Right cardiac atrium (tissue), 5 donors: ENCODE results near the gene PHLDA1. TPM values are rescaled to one million over a fixed set of nuclear protein-coding genes. Genes with fewer than 3 reads are reported as not detected.

ENCODE experiments used
- ATAC-seq, 2 donors: fragments of 200-7000 bp; cut with Tn5 transposase; one replicate each; pipeline versions ENCODE4 v1.8.0 to v1.9.1; 2020; ENCODE audit warnings: moderate library complexity in 2 of 2, mild to moderate bottlenecking in 1 of 2
- DNase-seq, 3 donors: peaks; one replicate each; pipeline ENCODE4 v3.0.0-alpha.2; 2020
- H3K27ac ChIP-seq: one replicate; pipeline ENCODE4 v1.5.1; 2013; ENCODE audit warnings: mild to moderate bottlenecking, low read length, control low read depth, moderate library complexity
- H3K27me3 ChIP-seq: one replicate; pipeline ENCODE4 v1.6.1; 2013; ENCODE audit not compliant: control insufficient read depth, insufficient read depth
- H3K4me1 ChIP-seq: one replicate; pipeline ENCODE4 v1.6.1; 2013; ENCODE audit warnings: low read length; ENCODE audit not compliant: control insufficient read depth, insufficient read depth
- H3K4me3 ChIP-seq: one replicate; pipeline ENCODE4 v1.5.1; 2013; ENCODE audit warnings: low read length, control low read depth
- H3K9me3 ChIP-seq: one replicate; pipeline ENCODE4 v1.6.1; 2013; ENCODE audit warnings: low read length; ENCODE audit not compliant: control insufficient read depth
- WGBS: extraction: QIAGEN DNeasy Blood & Tissue Kit; methylation state at CpG from one replicate; pipeline ENCODE4 v1.1.7; 2013; 5-methylcytosine and 5-hydroxymethylcytosine counted together
- intact Hi-C, 4 donors: fragments of 100-400 bp; cut with DNase I; formaldehyde crosslinking; loops; one replicate each; pipeline versions ENCODE4 v1.11.0 to v1.14.0; 2022 to 2023
- polyA plus RNA-seq: library from polyadenylated mRNA; stranded (reverse); fragments of 200-250 nt; gene quantifications from one replicate; pipeline ENCODE4 v1.2.3, GENCODE V29; 2013
- total RNA-seq, 4 donors: library from RNA; stranded (reverse); fragmentation: NEBNext Ultra II Directional; extraction: Animal tissue kit (Norgen Biotek cat#: 25700); gene quantifications; one replicate each; pipeline ENCODE4 v1.2.1, GENCODE V29; 2021
- donor health status: healthy with polysubstance abuse.
- donor health status: DM: no; HTN: yes; CAD: no.
- donor health status: DM: no; HTN: no; CAD: no.
- donor health status: DM: no; HTN: yes; CAD: no; lungs with severe emphysema.
- donor health status: DM: yes; HTN: yes; CAD: no.

Gene PHLDA1
- total and polyA plus RNA-seq, 5 donors, result 2.0 to 5.9 (median 3.9) TPM

DNA sequence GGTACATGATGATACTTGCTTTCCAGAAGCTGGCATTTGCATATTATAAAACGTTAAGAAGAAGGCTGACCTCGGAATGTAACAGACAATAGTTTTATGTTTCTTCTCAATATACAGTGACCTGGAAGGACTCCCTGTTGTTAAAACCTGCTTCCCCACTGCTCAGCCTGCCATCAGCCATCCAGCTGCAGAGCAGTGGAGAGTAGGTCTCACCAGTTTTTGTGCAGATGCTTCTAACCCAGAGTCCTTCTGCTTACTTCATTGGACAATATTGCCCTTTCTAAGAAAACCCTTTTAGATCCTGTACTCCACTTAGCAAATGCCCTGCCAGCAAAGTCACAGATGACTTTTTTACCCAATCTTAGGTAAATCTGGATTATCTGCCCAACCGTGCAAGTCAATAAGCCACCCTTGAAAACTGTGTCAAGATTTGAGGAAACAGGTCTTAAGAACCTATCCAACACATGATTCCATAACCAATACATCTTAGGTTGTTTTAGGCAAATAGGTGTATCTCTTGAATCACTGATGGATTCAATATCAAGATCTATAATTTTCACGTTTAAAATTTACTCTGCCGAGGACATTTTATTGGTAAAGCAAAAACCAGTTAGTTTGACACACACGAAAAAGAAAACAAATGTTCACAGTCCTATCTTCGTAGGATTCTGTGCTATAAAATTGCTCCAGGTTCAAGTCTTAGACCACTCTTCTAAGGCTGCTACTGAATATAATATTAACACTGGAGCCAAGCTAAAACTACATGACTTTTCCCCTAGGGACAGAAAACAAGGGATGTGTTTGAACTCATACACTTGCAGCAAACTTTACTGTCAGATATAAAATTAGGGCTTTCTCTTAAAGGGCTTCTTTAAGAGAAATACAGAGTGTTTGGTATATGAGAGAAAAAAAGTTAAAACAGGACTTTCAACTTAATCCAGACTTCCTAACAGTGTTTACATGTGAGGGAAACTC is 5.7 kb downstream of the PHLDA1 start:
- no peak for ATAC-seq

DNA sequence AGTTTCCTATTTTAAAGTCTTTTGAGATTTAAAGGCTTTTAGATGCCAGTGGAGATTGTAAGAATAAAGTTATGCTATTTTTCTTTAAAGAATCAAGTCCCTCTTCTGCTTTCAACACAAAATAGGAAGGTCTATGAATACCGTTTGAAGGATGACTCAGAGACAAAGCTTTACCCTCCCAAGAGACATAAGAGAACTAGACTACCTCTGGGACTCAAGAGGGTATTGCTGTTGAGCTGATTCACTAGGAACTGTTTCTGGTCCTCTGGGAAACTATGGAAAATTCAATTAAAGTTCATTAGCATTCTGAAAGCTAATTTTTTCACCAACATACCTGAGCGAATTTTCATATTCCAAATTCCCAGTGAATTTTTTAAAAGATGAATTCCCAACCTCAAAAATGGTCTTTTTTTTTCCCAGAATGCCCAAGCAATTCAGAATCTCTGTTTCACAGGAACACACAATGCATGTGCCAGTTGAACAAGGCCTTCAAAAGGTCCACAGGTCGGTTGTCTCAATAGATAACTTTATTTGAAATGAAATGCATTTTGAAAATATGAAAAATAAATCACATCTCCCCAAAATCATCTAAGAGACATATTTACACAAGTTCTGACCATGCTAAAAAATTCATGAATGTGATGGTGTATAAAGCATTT is 6.5 kb downstream of the PHLDA1 start:
- Histone ChIP-seq H3K4me3 (no peak overlapping the region), H3K9me3 (no peaks in the 10 kb centered on the region), H3K27me3 (no peaks in the 10 kb centered on the region), H3K27ac (no peak overlapping the region), H3K4me1 (no peaks in the 10 kb centered on the region)
- WGBS, result 70% methylated on average over 3 of the region's 3 CpGs
- no peak for ATAC-seq
- intact Hi-C loops, result no loop called here
- DNase-seq, result no peak

More for the DNA sequence above, 5.7 kb downstream of the PHLDA1 start:
- no peak overlapping the region for H3K4me3 ChIP-seq
- H3K9me3 ChIP-seq, result no peaks in the 10 kb centered on the region
- WGBS, result 74% methylated on average over 7 of the region's 7 CpGs
- DNase-seq, result no peak
- no peak overlapping the region for H3K27ac ChIP-seq
- no peaks in the 10 kb centered on the region for H3K27me3 ChIP-seq
- intact Hi-C loops, result no loop called here
- no peaks in the 10 kb centered on the region for H3K4me1 ChIP-seq

DNA sequence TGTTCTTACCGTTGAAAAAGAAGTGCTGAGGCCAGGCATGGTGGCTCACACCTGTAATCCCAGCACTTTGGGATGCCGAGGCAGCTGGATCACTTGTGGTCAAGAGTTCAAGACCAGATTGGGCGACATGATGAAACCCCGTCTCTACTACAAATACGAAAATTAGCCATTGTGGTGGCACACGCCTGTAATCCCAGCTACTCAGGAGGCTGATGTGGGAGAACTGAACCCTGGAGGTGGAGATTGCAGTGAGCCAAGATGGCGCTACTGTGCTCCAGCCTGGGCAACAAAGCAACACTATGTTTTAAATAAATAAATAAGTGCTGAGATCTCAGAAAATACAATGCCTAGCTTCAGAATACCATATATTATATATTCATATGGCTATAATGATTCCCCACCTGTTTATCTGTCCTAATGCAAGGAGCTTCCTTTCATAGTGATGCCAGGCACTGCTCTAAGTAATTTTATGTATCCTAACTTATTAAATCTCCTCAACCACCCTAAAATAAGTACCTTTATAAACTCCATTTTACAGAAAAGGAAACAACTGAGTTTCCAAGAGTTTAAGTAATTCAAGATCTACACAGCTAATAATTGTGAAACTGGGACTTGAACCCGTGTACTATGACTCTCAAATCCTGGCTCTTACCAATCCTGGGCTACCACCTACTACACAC is 7.3 kb downstream of the PHLDA1 start:
- intact Hi-C loops, result no loop called here

DNA sequence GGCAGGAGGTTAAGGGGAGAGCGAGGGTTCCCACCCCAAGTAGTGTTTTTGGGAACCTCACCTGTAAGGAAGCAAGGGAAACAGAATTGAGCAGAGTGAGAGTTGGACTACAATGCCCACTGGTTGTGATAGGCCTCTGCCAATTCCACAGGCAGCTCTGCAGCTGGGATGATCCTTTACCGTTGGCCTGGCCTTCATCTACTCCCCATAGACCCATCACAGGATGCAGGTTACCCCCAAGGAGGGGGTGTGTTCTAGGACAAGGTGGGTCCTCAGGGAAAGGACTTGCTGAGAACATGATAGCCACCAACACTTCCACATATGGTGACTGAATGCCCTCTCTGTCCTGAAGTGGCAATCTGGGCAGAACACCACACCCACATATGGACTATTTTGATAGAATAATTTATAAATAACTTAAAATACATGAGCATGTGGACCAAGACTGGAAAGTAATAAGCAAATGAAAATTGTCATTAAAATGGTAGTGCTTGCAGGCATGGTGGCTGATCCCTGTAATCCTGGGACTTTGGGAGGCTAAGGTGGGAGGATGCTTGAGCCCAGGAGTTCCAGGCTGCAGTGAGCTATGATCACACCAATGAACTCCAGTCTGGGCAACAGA is 8.4 kb downstream of the PHLDA1 start:
- H3K27me3 ChIP-seq, result no peaks in the 10 kb centered on the region
- 94% methylated on average over 2 of the region's 2 CpGs for WGBS
- no peaks in the 10 kb centered on the region for H3K4me1 ChIP-seq
- H3K4me3 ChIP-seq, result no peak overlapping the region
- no peak overlapping the region for H3K27ac ChIP-seq
- no peak for DNase-seq
- intact Hi-C loops, result no loop called here
- H3K9me3 ChIP-seq, result no peaks in the 10 kb centered on the region
- no peak for ATAC-seq

More for the DNA sequence above, 7.3 kb downstream of the PHLDA1 start:
- H3K9me3 ChIP-seq, result no peaks in the 10 kb centered on the region
- WGBS, result 94% methylated on average over 8 of the region's 8 CpGs
- H3K27me3 ChIP-seq, result no peaks in the 10 kb centered on the region
- ATAC-seq (no peak), DNase-seq (no peak)
- no peak overlapping the region for H3K27ac ChIP-seq
- no peaks in the 10 kb centered on the region for H3K4me1 ChIP-seq
- no peak overlapping the region for H3K4me3 ChIP-seq

DNA sequence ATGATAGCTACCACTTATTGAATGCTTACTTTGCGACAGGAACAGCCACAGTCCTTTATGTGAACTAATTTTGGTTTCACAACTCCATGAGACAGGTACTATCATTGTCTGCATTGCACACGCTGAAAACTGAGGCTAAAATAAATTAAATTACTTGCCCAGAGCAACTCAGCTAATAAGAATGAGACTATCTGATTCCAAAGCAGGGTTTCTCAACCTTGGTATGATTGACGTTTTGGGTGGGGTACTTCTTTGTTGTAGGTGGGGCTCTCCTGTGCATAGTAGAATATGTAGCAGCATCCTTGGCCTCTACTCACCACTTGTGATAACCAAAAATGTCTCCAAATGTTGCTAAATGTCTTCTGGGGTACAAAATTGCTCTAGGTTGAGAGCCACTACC is 9.1 kb downstream of the PHLDA1 start:
- DNase-seq, result no peak
- no peak for ATAC-seq
- intact Hi-C loops, result no loop called here
- H3K4me3 ChIP-seq, result no peak overlapping the region
- H3K9me3 ChIP-seq, result no peaks in the 10 kb centered on the region
- no peaks in the 10 kb centered on the region for H3K27me3 ChIP-seq
- 95% methylated on average over 3 of the region's 3 CpGs for WGBS
- H3K27ac ChIP-seq, result no peak overlapping the region
- H3K4me1 ChIP-seq, result no peaks in the 10 kb centered on the region

DNA sequence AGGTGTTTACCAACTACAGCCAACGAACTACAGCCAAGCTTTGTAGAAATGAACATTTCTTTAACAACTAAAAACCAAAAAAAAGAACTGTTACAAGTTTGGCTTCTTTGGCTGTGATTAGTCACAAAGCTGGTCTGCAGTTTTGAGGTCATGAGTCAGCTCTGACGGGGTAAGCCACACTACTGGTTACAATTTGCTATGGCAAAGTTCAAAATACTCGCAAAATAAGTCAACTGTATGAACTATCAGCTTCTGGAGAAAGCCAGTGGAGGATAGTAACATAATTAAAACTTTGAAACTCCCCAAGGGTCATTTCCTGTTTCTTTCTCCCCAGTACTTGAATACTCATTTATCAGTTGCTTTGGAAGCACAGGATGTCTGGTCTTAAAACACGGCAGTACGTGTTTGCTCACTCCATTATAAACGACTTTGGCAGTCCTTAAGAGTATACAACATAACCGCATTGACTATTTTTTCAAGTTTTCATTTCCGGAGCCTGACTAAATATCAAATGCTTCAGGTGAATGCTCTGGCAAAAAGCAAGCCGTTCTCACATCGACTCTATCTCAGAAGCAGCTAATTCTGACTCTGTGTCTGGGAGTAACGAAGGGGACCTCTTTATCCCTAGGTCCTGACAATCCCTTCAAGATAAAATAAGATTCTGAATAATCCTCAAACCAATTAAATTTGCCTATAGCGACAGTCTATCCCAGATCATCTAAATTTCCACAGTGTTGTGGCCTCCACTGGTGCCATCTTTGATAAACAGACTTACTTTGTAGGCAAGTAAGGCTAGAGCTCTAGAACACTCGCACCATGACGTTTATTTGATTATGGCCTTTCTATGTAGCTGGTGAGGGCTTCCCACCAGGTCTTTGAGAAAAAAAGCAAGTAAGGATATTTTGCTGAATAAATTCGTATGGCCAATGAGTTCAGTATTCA is 10.6 kb downstream of the PHLDA1 start:
- no peaks in the 10 kb centered on the region for H3K4me1 ChIP-seq
- no peaks in the 10 kb centered on the region for H3K27me3 ChIP-seq
- H3K27ac ChIP-seq, result no peak overlapping the region
- H3K9me3 ChIP-seq, result no peaks in the 10 kb centered on the region
- ATAC-seq (peak in 1 of 2 donors; percentile 65), DNase-seq (no peak)
- intact Hi-C loops, result no loop called here
- 58% methylated on average over 15 of the region's 15 CpGs for WGBS
- H3K4me3 ChIP-seq, result no peak overlapping the region

DNA sequence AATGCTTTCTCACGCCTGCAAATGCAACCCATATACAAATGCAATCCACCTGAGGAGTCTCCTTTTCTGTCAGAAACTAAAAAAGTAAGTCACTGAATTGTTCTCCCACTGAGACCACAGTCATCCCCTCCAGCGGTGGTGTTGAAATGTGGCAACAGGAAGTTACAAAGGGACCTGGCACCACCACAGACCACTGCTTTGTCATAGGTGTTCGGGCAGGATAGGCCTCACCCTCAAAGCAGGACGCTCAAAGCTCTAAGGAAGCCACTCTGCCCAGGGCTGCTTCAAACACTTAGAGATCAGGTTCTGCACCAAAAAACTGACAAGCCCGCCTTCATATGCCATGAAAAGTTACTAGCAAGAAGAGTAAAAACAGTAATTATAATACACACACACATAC is 11.3 kb downstream of the PHLDA1 start:
- no peaks in the 10 kb centered on the region for H3K27me3 ChIP-seq
- no peaks in the 10 kb centered on the region for H3K4me1 ChIP-seq
- DNase-seq (peak in 1 of 3 donors; percentile 40), ATAC-seq (no peak)
- no peak overlapping the region for H3K4me3 ChIP-seq
- H3K27ac ChIP-seq, result peak overlapping the region; percentile 3
- no peaks in the 10 kb centered on the region for H3K9me3 ChIP-seq
- WGBS, result 81% methylated on average over 5 of the region's 5 CpGs
- intact Hi-C loops, result no loop called here

DNA sequence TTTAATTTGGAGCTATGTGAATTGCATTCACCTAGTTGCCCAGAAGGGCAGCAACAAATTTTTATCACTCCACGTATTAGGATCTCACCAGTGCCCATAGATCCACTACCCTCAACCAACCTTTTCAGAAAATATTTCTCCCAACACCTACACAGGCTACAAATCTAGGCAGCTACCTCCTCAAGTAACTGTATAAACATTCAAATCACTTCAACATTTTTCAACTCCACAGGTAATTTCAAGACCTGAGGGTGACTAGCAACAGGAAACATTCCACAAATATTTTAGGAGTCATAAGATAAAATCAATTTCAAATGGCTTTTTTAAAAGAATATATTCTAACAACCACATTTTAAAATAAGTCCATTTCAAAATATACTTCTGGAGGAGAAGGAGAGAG is 12.9 kb downstream of the PHLDA1 start:
- Histone ChIP-seq H3K4me3 (no peak overlapping the region), H3K4me1 (no peaks in the 10 kb centered on the region), H3K27ac (no peak overlapping the region), H3K9me3 (no peaks in the 10 kb centered on the region), H3K27me3 (no peaks in the 10 kb centered on the region)
- intact Hi-C loops, result no loop called here
- DNase-seq (no peak), ATAC-seq (no peak)
- WGBS, result 81% methylated on average over 1 of the region's 1 CpG

DNA sequence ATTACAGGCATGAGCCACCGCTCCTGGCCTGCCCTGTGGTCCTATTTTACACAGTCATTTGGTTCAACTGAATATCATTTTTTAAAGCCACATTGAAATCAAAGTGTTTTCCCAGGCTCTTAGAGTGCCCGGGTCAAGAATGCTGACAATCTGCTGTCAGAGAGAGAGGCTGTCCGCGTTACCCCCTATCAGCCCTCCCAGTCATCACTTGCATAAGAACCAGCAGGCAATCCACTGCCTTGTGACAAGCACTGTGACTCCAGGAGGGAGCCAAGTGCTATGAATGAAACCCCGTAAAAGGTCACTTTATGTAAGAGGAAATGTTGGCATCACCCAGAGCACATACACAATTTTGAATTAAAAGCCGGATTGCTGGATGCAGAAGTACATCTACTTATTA is 13.5 kb downstream of the PHLDA1 start:
- Histone ChIP-seq H3K4me1 (no peaks in the 10 kb centered on the region), H3K27ac (no peak overlapping the region), H3K9me3 (no peaks in the 10 kb centered on the region), H3K4me3 (no peak overlapping the region), H3K27me3 (no peaks in the 10 kb centered on the region)
- peak; percentile 30 to 64 (median 61) for DNase-seq
- intact Hi-C loops, result no loop called here
- ATAC-seq, result peak; percentile 91 to 95
- 47% methylated on average over 6 of the region's 6 CpGs for WGBS

DNA sequence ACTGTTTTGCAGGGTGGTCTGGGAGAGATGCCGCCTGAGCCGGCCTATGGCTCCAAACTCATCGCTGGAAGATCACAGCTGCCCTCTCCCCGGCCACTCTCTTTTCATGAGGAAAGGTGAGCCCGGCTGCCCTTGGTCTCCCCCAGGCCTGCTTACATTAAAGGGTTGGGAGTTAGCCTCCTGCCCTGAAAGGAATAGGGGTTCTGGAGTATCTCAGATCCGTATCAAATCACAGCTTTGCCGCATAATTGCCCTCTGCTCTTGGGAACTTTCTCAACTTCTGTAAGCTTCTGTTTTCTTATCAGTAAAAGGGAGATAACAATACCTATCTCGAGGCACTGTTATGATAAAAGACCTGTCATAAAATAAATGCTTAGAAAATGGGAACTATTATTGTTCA is 17.6 kb downstream of the PHLDA1 start:
- Histone ChIP-seq H3K4me3 (no peak overlapping the region), H3K9me3 (no peaks in the 10 kb centered on the region), H3K4me1 (no peaks in the 10 kb centered on the region), H3K27me3 (no peaks in the 10 kb centered on the region), H3K27ac (no peak overlapping the region)
- ATAC-seq (no peak), DNase-seq (no peak)
- WGBS, result 85% methylated on average over 8 of the region's 8 CpGs
- intact Hi-C loops, result no loop called here
